SK-N-SH treated with all-trans-retinoic acid at 6 μM for 48 hours (cell line): ENCODE measurements around the gene RPS6KA2.

ENCODE experiments used
- ATAC-seq: fragments of 200-7000 bp; cut with Tn5 transposase; 3 replicates; pipeline ENCODE4 v1.9.1; 2020; ENCODE audit warnings: mild to moderate bottlenecking, moderate library complexity
- ARNTL ChIP-seq: fragments of 450-650 bp; formaldehyde crosslinking; IDR thresholded peaks from 2 replicates; pipeline ENCODE4 v1.5.0; 2020; ENCODE audit warnings: low read depth, mild to moderate bottlenecking, moderate library complexity, borderline replicate concordance
- BACH2 ChIP-seq: fragments of 250-450 bp; sonication (Bioruptor Pico); IDR thresholded peaks from 2 replicates; pipeline ENCODE4 v1.9.0; 2021; ENCODE audit warnings: mild to moderate bottlenecking, borderline replicate concordance
- CREB5 ChIP-seq: fragments of 250-450 bp; sonication (Bioruptor Pico); IDR thresholded peaks from 2 replicates; pipeline ENCODE4 v1.5.1; 2020; ENCODE audit warnings: low read depth, mild to moderate bottlenecking, moderate library complexity
- ESRRG ChIP-seq: fragments of 250-450 bp; sonication (Bioruptor Pico); IDR thresholded peaks from 2 replicates; pipeline ENCODE4 v1.6.1; 2021; ENCODE audit warnings: mild to moderate bottlenecking
- GLIS3 ChIP-seq: fragments of 250-450 bp; sonication (Bioruptor Pico); IDR thresholded peaks from 2 replicates; pipeline ENCODE4 v1.5.0; 2020; ENCODE audit warnings: mild to moderate bottlenecking, moderate library complexity
- OSR1 ChIP-seq: fragments of 250-450 bp; sonication (Bioruptor Pico); IDR thresholded peaks from 2 replicates; pipeline ENCODE4 v1.8.0; 2022; ENCODE audit warnings: moderate library complexity, mild to moderate bottlenecking, inconsistent platforms
- RARB ChIP-seq: fragments of 250-450 bp; sonication (Bioruptor Pico); IDR thresholded peaks from 2 replicates; pipeline ENCODE4 v1.8.0; 2021; ENCODE audit warnings: mild to moderate bottlenecking, moderate library complexity
- SNAI2 ChIP-seq: fragments of 250-450 bp; sonication (Bioruptor Pico); IDR thresholded peaks from 2 replicates; pipeline ENCODE4 v1.5.0; 2020; ENCODE audit warnings: mild to moderate bottlenecking, moderate library complexity
- TCF4 ChIP-seq: fragments of 250-450 bp; sonication (Bioruptor Pico); IDR thresholded peaks from 2 replicates; pipeline ENCODE4 v1.8.0; 2021; ENCODE audit warnings: mild to moderate bottlenecking, moderate library complexity, borderline replicate concordance
- TOX ChIP-seq: fragments of 250-450 bp; sonication (Bioruptor Pico); IDR thresholded peaks from 2 replicates; pipeline ENCODE4 v1.8.0; 2021; ENCODE audit warnings: mild to moderate bottlenecking, moderate library complexity, borderline replicate concordance
- TSHZ2 ChIP-seq: fragments of 250-450 bp; sonication (Bioruptor Pico); IDR thresholded peaks from 2 replicates; pipeline ENCODE4 v1.5.0; 2020; ENCODE audit warnings: mild to moderate bottlenecking, moderate library complexity
- ZC3H10 ChIP-seq: fragments of 250-450 bp; sonication (Bioruptor Pico); IDR thresholded peaks from 2 replicates; pipeline ENCODE4 v1.5.1; 2021; ENCODE audit warnings: mild to moderate bottlenecking, moderate library complexity
- ZFP3 ChIP-seq: fragments of 250-450 bp; sonication (Bioruptor Pico); IDR thresholded peaks from 2 replicates; pipeline ENCODE4 v1.5.0; 2020; ENCODE audit warnings: mild to moderate bottlenecking, moderate library complexity
- ZFP30 ChIP-seq: fragments of 450-650 bp; formaldehyde crosslinking; IDR thresholded peaks from 2 replicates; pipeline ENCODE4 v1.5.0; 2022; ENCODE audit warnings: mild to moderate bottlenecking, moderate library complexity
- ZNF565 ChIP-seq: fragments of 450-650 bp; formaldehyde crosslinking; conservative IDR thresholded peaks from 2 replicates; pipeline ENCODE4 v1.5.0; 2020; ENCODE audit warnings: low read depth, mild to moderate bottlenecking, moderate library complexity
- ZNF70 ChIP-seq: fragments of 450-650 bp; formaldehyde crosslinking; IDR thresholded peaks from 2 replicates; pipeline ENCODE4 v1.5.0; 2020; ENCODE audit warnings: mild to moderate bottlenecking, moderate library complexity
- ZNF8 ChIP-seq: fragments of 450-650 bp; formaldehyde crosslinking; IDR thresholded peaks from 2 replicates; pipeline ENCODE4 v1.5.0; 2020; ENCODE audit warnings: mild to moderate bottlenecking, moderate library complexity
- TF ChIP-seq, protein P1 (sequence below): fragments of 250-450 bp; sonication (Bioruptor Pico); IDR thresholded peaks from 2 replicates; pipeline ENCODE4 v1.5.1; 2021; ENCODE audit warnings: mild to moderate bottlenecking, moderate library complexity
- TF ChIP-seq, protein P2 (sequence below): fragments of 250-450 bp; sonication (Bioruptor Pico); IDR thresholded peaks from 2 replicates; pipeline ENCODE4 v1.8.0; 2021; ENCODE audit warnings: low read depth, mild to moderate bottlenecking, moderate library complexity, borderline replicate concordance

Gene RPS6KA2

GRCh38 chr6:166633732-166634535 lies 6.9 kb upstream of the RPS6KA2 start (continued):
- TF ChIP-seq, protein P1, sequence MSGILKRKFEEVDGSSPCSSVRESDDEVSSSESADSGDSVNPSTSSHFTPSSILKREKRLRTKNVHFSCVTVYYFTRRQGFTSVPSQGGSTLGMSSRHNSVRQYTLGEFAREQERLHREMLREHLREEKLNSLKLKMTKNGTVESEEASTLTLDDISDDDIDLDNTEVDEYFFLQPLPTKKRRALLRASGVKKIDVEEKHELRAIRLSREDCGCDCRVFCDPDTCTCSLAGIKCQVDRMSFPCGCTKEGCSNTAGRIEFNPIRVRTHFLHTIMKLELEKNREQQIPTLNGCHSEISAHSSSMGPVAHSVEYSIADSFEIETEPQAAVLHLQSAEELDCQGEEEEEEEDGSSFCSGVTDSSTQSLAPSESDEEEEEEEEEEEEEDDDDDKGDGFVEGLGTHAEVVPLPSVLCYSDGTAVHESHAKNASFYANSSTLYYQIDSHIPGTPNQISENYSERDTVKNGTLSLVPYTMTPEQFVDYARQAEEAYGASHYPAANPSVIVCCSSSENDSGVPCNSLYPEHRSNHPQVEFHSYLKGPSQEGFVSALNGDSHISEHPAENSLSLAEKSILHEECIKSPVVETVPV: no peak
- TF ChIP-seq SNAI2: no peak
- no peak for TF ChIP-seq ZFP3 (CRISPR knock-in tag)
- no peak for TF ChIP-seq BACH2 (CRISPR knock-in tag)
- TF ChIP-seq ZNF70 (CRISPR knock-in tag): no peak
- TF ChIP-seq TOX: no peak
- TF ChIP-seq ZC3H10 (CRISPR knock-in tag): no peak
- TF ChIP-seq ZNF8 (CRISPR knock-in tag): no peak

GRCh38 chr6:166632731-166633130 lies 5.7 kb upstream of the RPS6KA2 start:
- TF ChIP-seq ARNTL (CRISPR knock-in tag) (no peak), GLIS3 (CRISPR knock-in tag) (no peak), ZFP30 (CRISPR knock-in tag) (no peak), TOX (no peak), RARB (CRISPR knock-in tag) (no peak), ZNF70 (CRISPR knock-in tag) (no peak), OSR1 (CRISPR knock-in tag) (no peak), ZNF565 (CRISPR knock-in tag) (no peak), ZNF8 (CRISPR knock-in tag) (no peak), CREB5 (no peak), BACH2 (CRISPR knock-in tag) (no peak), ZFP3 (CRISPR knock-in tag) (no peak), ZC3H10 (CRISPR knock-in tag) (no peak)
- TF ChIP-seq, protein P1: no peak
- no peak for ATAC-seq

DNA sequence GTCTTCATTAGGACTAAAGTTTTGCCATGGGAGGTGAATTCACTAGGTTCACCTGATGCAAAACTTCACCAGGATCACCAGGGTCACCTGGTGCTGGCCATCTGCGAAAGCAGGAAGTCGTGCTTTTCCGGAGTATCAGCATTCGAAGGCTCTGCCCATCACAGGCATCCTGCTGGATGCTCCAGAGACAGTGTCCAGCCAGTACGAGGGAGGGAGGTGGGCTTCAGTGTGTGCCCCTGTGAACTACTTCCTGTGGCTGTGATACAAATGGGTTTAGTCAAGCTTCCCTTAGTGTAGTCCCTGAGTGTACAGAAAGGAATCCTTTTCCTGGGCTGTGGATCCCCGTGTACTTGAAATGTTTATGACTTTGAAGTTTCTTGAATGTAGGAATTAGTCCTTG lies 3.4 kb upstream of the RPS6KA2 start:
- ATAC-seq: no peak
- no peak for TF ChIP-seq ZFP3 (CRISPR knock-in tag)
- TF ChIP-seq ZFP30 (CRISPR knock-in tag): no peak
- TF ChIP-seq TOX: no peak
- no peak for TF ChIP-seq SNAI2
- TF ChIP-seq, all 23 proteins: peak for 0

DNA sequence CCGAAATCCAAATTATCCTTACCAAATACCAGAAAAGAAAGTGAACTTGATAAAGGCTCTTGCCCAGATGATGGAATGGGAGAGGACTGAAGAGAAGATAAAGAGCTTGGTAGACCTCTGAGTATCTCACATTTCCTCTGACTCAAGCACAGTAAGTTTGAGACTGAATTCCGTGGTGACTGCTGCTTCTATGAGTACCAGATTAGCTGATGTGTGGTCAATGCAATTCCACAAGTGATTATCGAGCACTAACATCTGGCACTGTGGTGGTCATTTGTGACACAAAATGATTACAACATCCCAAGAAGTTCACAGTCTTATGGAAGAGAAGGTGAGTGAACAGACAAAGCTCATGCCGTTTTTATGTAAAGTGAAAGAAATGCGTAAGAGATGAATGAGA lies 2.6 kb upstream of the RPS6KA2 start:
- TF ChIP-seq RARB (CRISPR knock-in tag) (no peak), OSR1 (CRISPR knock-in tag) (no peak), CREB5 (no peak), TSHZ2 (CRISPR knock-in tag) (no peak), SNAI2 (no peak), TOX (no peak), BACH2 (CRISPR knock-in tag) (no peak), ESRRG (CRISPR knock-in tag) (no peak), ZC3H10 (CRISPR knock-in tag) (no peak), ZFP30 (CRISPR knock-in tag) (no peak), ZNF565 (CRISPR knock-in tag) (no peak), ZFP3 (CRISPR knock-in tag) (no peak), TCF4 (no peak)
- TF ChIP-seq, protein P1: no peak
- TF ChIP-seq, protein P2, sequence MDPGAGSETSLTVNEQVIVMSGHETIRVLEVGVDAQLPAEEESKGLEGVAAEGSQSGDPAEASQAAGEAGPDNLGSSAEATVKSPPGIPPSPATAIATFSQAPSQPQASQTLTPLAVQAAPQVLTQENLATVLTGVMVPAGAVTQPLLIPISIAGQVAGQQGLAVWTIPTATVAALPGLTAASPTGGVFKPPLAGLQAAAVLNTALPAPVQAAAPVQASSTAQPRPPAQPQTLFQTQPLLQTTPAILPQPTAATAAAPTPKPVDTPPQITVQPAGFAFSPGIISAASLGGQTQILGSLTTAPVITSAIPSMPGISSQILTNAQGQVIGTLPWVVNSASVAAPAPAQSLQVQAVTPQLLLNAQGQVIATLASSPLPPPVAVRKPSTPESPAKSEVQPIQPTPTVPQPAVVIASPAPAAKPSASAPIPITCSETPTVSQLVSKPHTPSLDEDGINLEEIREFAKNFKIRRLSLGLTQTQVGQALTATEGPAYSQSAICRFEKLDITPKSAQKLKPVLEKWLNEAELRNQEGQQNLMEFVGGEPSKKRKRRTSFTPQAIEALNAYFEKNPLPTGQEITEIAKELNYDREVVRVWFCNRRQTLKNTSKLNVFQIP: no peak
- ATAC-seq: no peak
